H7 (cell line): ENCODE data around the gene OAS1. TPM values are rescaled to one million over a fixed set of nuclear protein-coding genes. Genes with fewer than 3 reads are reported as not detected.

Experiments
- DNase-seq: peaks from one replicate; pipeline ENCODE4 v3.0.0; 2012
- H3K27me3 ChIP-seq: 2 replicates; pipeline ENCODE4 v1.6.0; 2011; ENCODE audit warnings: mild to moderate bottlenecking, low read length; ENCODE audit not compliant: control insufficient read depth, insufficient read depth
- H3K36me3 ChIP-seq: replicated peaks from 2 replicates; pipeline ENCODE4 v1.5.1; 2011; ENCODE audit warnings: low read length; ENCODE audit not compliant: control insufficient read depth, insufficient read depth
- H3K4me3 ChIP-seq: 2 replicates; pipeline ENCODE4 v1.5.1; 2011; ENCODE audit warnings: low read depth, mild to moderate bottlenecking, control low read depth, low read length, moderate library complexity; ENCODE audit not compliant: insufficient read depth
- total RNA-seq: library from RNA; depleted of rRNA; stranded (reverse); fragments of >200 nt; shearing (Covaris generic); gene quantifications from 2 replicates; pipeline ENCODE4 v1.2.3, GENCODE V29; 2014; rRNA removed

The OAS1 gene
- total RNA-seq, 1 experiment from 2014 or later, result 0.62 TPM

DNA sequence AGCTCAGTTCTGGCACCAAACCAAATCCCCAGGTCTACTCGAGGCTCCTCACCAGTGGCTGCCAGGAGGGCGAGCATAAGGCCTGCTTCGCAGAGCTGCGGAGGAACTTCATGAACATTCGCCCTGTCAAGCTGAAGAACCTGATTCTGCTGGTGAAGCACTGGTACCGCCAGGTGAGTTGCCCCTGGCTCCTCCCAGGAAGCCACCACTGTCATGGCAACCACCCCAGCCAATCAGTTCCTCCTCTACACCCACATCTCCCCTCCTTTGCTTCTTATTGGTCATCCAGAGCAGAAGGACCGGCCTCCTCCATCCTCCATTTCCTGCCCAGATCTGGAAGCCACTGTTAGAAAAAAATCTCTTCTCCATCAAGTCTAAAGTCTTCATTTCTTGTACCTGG is 54.3 kb downstream of the OAS1 start:
- Histone ChIP-seq H3K27me3 (no peaks in the 10 kb centered on the region), H3K4me3 (no peak overlapping the region), H3K36me3 (no peaks in the 10 kb centered on the region)
- peak; percentile 52 for DNase-seq

DNA sequence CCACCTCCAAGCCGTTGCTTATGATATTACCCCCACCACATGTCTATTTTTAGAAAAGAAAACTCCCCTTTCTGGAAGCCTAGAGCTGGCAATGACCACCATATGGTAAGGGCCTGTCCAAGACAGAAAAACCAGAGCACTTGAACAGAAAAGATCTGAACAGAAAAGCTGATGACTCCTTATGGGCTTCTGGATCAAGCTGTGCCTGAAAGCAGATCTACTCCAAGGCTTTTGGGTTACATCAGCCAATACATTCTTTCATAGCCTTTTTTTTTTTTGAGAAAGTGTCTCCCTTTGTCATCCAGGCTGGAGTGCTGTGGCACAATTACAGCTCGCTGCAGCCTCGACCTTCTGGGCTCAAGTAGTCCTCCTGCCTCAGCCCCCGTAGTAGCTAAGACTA is 54.8 kb downstream of the OAS1 start:
- Histone ChIP-seq H3K36me3 (no peaks in the 10 kb centered on the region), H3K4me3 (no peak overlapping the region), H3K27me3 (no peaks in the 10 kb centered on the region)
- no peak for DNase-seq

DNA sequence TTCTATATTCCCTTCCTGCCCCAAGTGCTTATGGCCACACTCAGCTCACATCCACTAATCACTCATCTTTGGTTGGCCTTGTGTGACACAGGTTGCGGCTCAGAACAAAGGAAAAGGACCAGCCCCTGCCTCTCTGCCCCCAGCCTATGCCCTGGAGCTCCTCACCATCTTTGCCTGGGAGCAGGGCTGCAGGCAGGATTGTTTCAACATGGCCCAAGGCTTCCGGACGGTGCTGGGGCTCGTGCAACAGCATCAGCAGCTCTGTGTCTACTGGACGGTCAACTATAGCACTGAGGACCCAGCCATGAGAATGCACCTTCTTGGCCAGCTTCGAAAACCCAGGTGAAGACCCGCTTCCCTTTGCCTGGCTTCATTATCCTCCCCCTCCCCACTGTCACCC is 55.8 kb downstream of the OAS1 start:
- no peak for DNase-seq
- Histone ChIP-seq H3K36me3 (no peaks in the 10 kb centered on the region), H3K27me3 (no peaks in the 10 kb centered on the region), H3K4me3 (no peak overlapping the region)

DNA sequence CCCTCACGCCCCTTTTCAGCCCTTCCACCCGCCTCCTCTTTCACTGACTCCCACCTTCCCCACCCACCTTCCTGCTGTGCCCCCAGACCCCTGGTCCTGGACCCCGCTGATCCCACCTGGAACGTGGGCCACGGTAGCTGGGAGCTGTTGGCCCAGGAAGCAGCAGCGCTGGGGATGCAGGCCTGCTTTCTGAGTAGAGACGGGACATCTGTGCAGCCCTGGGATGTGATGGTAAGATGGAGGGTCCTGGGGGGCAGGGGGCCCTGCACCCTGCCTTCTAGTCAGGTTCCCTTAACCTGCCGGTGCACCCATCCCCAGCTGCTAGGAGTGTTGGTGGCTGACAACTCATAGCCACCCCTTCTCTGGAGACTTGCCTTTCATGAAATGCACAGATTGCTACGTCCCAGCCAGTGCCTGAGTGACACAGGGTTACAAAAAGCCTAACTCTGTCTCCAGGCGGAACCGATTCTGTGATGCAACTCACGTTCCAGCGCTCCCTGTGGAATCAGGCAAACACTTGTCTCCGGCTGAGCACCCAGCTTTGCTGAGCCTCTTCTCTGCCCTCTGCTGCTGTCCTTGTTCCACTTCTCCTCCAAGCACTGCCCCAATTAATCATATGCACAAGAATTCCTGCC is 56.6 kb downstream of the OAS1 start:
- no peak overlapping the region for H3K4me3 ChIP-seq
- H3K36me3 ChIP-seq, result no peaks in the 10 kb centered on the region
- H3K27me3 ChIP-seq, result no peaks in the 10 kb centered on the region
- no peak for DNase-seq

DNA sequence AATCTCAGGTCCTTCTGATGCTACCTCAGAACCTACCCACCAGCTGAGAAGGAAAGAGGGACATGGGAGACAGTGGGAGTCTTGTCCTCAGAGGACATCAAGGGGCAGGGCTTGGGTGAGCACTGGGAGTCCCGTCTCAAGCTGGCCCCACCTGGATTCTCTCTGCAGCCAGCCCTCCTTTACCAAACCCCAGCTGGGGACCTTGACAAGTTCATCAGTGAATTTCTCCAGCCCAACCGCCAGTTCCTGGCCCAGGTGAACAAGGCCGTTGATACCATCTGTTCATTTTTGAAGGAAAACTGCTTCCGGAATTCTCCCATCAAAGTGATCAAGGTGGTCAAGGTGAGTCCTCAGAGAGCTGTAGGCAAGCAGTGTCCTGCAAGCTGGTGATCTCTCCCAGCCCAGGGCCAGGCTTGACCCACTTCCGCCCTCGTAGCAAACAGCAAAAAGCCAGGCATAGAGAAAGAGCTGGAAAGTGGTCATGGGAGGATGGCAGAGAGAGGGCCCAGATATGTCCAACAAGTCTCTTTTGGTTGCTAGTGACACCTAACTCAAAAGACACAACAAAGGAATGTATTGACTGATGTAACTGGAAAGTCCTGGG is 57.4 kb downstream of the OAS1 start:
- H3K27me3 ChIP-seq, result no peaks in the 10 kb centered on the region
- H3K36me3 ChIP-seq, result no peaks in the 10 kb centered on the region
- no peak overlapping the region for H3K4me3 ChIP-seq
- no peak for DNase-seq

DNA sequence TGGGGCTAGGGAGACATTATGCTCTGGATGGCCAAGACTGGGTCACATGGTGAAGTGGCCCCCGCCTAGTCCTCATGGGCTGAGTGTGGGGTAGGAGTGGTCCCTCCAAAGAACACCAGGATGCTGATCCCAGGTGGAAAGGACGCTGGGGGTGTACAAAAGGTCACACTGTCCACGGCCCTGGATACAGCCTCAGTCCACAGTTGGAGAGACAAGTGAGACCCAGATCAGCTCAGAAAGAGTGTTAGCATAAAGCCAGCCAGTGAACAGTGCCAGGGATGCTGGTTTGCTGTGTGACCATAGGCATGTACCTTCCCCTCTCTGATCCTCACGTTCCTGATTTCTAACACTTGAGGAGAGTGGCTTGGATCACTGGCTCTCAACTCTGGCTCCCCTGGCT is 58.2 kb downstream of the OAS1 start:
- no peak for DNase-seq
- no peak overlapping the region for H3K4me3 ChIP-seq
- no peaks in the 10 kb centered on the region for H3K27me3 ChIP-seq
- H3K36me3 ChIP-seq, result no peaks in the 10 kb centered on the region

DNA sequence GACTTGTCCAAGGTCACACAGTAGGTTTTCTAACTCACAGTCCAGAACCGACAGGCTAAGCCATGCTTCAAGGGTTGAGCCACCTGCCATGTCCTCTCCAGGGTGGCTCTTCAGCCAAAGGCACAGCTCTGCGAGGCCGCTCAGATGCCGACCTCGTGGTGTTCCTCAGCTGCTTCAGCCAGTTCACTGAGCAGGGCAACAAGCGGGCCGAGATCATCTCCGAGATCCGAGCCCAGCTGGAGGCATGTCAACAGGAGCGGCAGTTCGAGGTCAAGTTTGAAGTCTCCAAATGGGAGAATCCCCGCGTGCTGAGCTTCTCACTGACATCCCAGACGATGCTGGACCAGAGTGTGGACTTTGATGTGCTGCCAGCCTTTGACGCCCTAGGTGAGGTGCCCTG is 58.9 kb downstream of the OAS1 start:
- no peak for DNase-seq
- no peaks in the 10 kb centered on the region for H3K36me3 ChIP-seq

DNA sequence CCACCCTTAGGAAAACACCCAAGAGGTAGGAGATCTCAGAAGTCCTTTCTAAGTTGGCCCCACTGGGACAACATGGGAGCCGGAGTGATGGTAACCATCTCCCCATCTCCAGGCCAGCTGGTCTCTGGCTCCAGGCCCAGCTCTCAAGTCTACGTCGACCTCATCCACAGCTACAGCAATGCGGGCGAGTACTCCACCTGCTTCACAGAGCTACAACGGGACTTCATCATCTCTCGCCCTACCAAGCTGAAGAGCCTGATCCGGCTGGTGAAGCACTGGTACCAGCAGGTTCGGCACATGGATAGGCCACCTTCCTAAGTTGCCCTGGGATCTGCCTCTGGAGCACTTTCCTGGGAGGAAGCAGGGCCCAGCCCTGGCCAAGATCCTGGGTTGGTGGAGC is 60.5 kb downstream of the OAS1 start:
- Histone ChIP-seq H3K4me3 (no peak overlapping the region), H3K36me3 (no peaks in the 10 kb centered on the region), H3K27me3 (no peaks in the 10 kb centered on the region)
- no peak for DNase-seq

More for the DNA sequence above, 58.9 kb downstream of the OAS1 start:
- Histone ChIP-seq H3K27me3 (no peaks in the 10 kb centered on the region), H3K4me3 (no peak overlapping the region)

DNA sequence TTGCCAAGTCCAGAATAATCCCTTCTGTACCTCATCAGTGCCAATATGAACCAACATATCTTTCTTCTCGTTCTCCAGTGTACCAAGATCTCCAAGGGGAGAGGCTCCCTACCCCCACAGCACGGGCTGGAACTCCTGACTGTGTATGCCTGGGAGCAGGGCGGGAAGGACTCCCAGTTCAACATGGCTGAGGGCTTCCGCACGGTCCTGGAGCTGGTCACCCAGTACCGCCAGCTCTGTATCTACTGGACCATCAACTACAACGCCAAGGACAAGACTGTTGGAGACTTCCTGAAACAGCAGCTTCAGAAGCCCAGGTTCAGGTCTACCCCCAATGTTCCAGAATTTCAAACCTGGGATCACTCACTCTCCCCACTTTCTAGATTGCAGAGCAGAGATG is 61.1 kb downstream of the OAS1 start:
- Histone ChIP-seq H3K27me3 (no peaks in the 10 kb centered on the region), H3K36me3 (no peaks in the 10 kb centered on the region), H3K4me3 (no peak overlapping the region)
- DNase-seq, result no peak

Other genes with a start within 250 kb of the OAS1 start
- gene RPH3A, start 115.2 kb upstream of the OAS1 start, total RNA-seq, result not detected in 2 replicates
- gene OAS3, start 31.5 kb downstream of the OAS1 start, total RNA-seq, result 0.21 and 3.6 TPM in 2 replicates
- not detected in 2 replicates for gene OAS2, start 71.6 kb downstream of the OAS1 start, total RNA-seq
- gene DTX1, start 149.8 kb downstream of the OAS1 start, total RNA-seq, result 1.00 and 2.5 TPM in 2 replicates
- 4.4 and 4.5 TPM in 2 replicates for gene RASAL1, start 228.8 kb downstream of the OAS1 start, total RNA-seq
- gene CFAP73, start 242.8 kb downstream of the OAS1 start, total RNA-seq, result 0.33 TPM in 1 of 2 replicates, not detected in the other